Activated naive CD8-positive, alpha-beta T cell treated with anti-CD3 and anti-CD28 coated beads, Interleukin-2, amount 50 U/mL, for 24 hours (primary cell): Measurements from ENCODE around the gene KRTAP2-3.
A peak's percentile ranks its signal among the peaks of the same experiment; 100 is the strongest.
"Not testable (repeated sequence)": the region's sequence is repeated elsewhere in the genome, so short reads cannot be mapped to it uniquely, and the experiment has no call there.

Source experiments
- ATAC-seq: fragments of 150-1000 bp; cut with Tn5 transposase; one replicate; pipeline ENCODE4 v1.10.0; 2021
- DNase-seq: peaks from one replicate; pipeline ENCODE4 v3.0.0; 2021
- H3K27ac Mint-ChIP-seq: one replicate; pipeline ENCODE4 v1.8.0; 2021; ENCODE audit warnings: mild to moderate bottlenecking, mixed read lengths
- H3K27me3 Mint-ChIP-seq: one replicate; pipeline ENCODE4 v1.8.0; 2021; ENCODE audit warnings: mixed read lengths
- H3K36me3 Mint-ChIP-seq: one replicate; pipeline ENCODE4 v1.8.0; 2021; ENCODE audit warnings: low read depth, mixed read lengths
- H3K4me1 Mint-ChIP-seq: one replicate; pipeline ENCODE4 v1.8.0; 2021; ENCODE audit warnings: mixed read lengths
- H3K4me3 Mint-ChIP-seq: one replicate; pipeline ENCODE4 v1.8.0; 2021; ENCODE audit warnings: mild to moderate bottlenecking, moderate library complexity, mixed read lengths
- H3K9me3 Mint-ChIP-seq: one replicate; pipeline ENCODE4 v1.8.0; 2021; ENCODE audit warnings: mixed read lengths

KRTAP2-3 gene

DNA sequence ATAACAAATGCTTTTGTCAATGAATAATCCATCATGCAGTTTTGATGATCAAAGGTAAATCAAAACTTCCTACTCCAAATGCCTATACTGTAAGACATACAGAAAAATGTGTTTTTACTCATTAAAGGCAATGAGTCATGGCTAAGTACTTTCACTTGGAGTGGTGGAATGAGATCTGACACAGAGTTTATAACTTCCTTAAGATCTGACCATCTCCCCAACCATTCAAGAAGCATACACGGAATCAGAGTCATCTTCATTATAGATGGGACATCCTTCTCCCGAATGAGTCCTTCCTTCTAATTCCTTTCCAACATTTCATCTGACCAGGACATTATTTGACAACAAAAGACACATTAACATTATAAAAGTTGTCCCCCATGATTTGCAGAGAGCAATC, 23.5 kb upstream of the KRTAP2-3 start:
- H3K36me3 Mint-ChIP-seq, H3K27me3 Mint-ChIP-seq, H3K4me1 Mint-ChIP-seq, DNase-seq, ATAC-seq, H3K9me3 Mint-ChIP-seq, H3K27ac Mint-ChIP-seq, H3K4me3 Mint-ChIP-seq: not testable (repeated sequence)

DNA sequence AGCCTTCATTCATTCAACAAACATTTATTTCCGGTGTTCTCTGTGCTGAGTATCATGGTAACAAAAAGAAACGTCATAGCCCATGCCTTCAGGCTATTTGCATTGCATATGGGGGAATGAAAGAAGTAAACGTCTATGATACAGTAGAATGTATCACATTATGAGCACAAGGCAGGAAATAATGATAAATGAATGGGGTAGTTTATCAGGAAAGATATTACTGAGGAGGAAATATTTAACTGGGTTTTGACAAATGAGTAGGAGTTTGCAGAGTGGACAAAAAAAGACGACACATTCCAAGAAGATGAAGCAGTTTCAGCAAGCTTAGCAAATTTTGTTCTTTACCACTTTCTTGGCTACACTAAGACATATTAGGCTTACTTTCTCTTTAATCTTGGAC, 22.7 kb upstream of the KRTAP2-3 start:
- no peaks in the 10 kb centered on the region for H3K9me3 Mint-ChIP-seq
- peaks cover 2% of the 10 kb centered on the region for H3K27me3 Mint-ChIP-seq
- no peak for DNase-seq
- H3K4me3 Mint-ChIP-seq: no peak overlapping the region
- no peaks in the 10 kb centered on the region for H3K4me1 Mint-ChIP-seq
- ATAC-seq: no peak
- H3K27ac Mint-ChIP-seq: no peak overlapping the region
- H3K36me3 Mint-ChIP-seq: no peaks in the 10 kb centered on the region

DNA sequence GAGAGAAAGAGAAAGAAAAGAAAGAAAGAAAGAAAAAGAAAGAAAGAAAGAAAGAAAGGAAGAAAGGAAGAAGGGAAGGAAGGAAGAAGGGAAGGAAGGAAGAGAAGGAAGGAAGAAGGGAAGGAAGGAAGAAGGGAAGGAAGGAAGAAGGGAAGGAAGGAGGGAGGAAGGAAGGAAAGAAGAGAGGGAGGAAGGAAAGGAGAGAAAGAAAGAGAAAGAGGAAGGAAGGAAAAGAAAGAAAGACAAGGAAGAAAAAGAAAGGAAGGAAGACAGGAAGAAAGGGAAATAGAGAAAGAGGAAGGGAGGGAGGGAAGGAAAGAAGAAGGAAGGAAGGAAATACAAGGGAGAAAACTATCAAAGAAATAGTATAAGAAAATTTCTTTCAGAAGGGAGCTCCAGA, 16.9 kb upstream of the KRTAP2-3 start:
- no peaks in the 10 kb centered on the region for H3K36me3 Mint-ChIP-seq
- no peak overlapping the region for H3K27ac Mint-ChIP-seq
- ATAC-seq (no peak), DNase-seq (no peak)
- H3K27me3 Mint-ChIP-seq: peaks cover 23% of the 10 kb centered on the region
- no peak overlapping the region for H3K4me3 Mint-ChIP-seq
- no peaks in the 10 kb centered on the region for H3K9me3 Mint-ChIP-seq
- no peaks in the 10 kb centered on the region for H3K4me1 Mint-ChIP-seq

GRCh38 chr17:41073676-41074075, 13.8 kb upstream of the KRTAP2-3 start:
- no peak for DNase-seq
- Mint-ChIP-seq H3K36me3 (no peaks in the 10 kb centered on the region), H3K27me3 (peaks cover 23% of the 10 kb centered on the region), H3K4me3 (no peak overlapping the region), H3K27ac (no peak overlapping the region), H3K4me1 (no peaks in the 10 kb centered on the region), H3K9me3 (no peaks in the 10 kb centered on the region)
- no peak for ATAC-seq

DNA sequence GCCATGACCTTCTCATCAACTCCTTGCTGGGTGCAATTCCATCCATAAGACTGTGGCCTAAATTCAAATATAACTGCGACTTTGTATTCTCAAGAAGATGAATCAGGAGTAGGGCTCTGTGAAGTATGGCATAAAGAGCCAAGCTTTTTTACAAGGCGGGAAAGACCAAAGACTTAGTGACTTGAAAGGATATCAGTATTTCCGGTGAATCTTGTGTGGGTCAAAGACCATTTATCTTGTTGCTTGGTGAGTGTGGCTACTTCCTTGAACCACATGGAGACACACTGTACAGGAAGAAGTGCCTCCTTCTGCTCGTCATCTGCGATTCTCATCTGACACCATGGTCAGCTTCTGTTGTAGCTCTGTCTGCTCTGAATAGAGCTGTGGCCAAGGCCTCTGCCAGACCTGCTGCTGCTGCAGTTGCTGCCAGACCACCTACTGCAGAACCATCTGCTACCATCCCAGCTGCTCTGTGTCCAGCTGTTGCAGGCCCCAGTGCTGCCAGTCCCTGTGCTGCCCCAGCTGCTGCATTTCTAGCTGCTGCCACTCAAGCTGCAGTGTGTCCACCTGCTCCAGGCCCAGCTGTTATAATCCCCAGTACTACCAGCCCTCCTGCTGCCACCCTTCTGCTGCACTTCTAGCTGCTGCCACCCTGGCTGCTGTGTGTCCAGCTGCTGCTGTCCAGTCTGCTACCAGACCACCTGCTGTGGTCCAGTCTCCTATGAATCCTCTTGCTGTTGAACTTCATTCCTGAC, 11.9 kb upstream of the KRTAP2-3 start:
- Mint-ChIP-seq H3K36me3 (no peaks in the 10 kb centered on the region), H3K27ac (no peak overlapping the region), H3K4me1 (no peaks in the 10 kb centered on the region), H3K27me3 (peaks cover 17% of the 10 kb centered on the region), H3K9me3 (no peaks in the 10 kb centered on the region), H3K4me3 (no peak overlapping the region)
- no peak for DNase-seq
- no peak for ATAC-seq

- Mint-ChIP-seq H3K9me3 (no peaks in the 10 kb centered on the region), H3K4me3 (no peak overlapping the region), H3K27me3 (no peaks in the 10 kb centered on the region), H3K36me3 (no peaks in the 10 kb centered on the region), H3K27ac (no peak overlapping the region), H3K4me1 (no peaks in the 10 kb centered on the region)
- DNase-seq (no peak), ATAC-seq (no peak)
Measured at GRCh38 chr17:41069031-41069430, 9.1 kb upstream of the KRTAP2-3 start.

DNA sequence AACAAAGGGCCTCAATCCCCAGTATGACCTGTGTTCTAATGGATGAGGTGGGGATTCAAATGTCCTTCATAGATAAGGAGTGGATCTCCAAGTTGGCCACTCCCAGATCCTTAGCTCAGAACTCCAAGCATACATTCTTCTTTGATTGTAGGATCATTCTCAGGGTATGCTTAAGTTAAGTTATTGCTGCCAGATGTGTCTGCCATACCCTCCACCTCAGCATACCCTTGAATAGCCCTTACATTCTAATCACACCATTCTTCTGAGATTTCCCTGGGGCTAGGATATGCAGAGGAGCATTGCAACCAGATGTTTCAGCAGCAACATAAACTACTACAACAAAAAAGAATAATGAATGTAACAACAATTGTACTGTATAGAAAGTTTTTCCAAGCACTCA, 7.4 kb upstream of the KRTAP2-3 start:
- H3K27ac Mint-ChIP-seq: no peak overlapping the region
- ATAC-seq: no peak
- H3K36me3 Mint-ChIP-seq: no peaks in the 10 kb centered on the region

GRCh38 chr17:41065829-41066624, 6.1 kb upstream of the KRTAP2-3 start, which contains the start of gene KRTAP2-4:
TSS of gene KRTAP2-4 (minus strand) at chr17:41065879. CDS start at chr17:41065845, 34 bp downstream.
- DNase-seq (no peak), ATAC-seq (peak; percentile 40)
- Mint-ChIP-seq H3K36me3 (no peaks in the 10 kb centered on the region), H3K27ac (no peak within 1 kb of the TSS), H3K4me1 (no peaks in the 10 kb centered on the region), H3K9me3 (no peaks in the 10 kb centered on the region), H3K27me3 (peaks cover 2% of the 10 kb centered on the region), H3K4me3 (no peak within 1 kb of the TSS)

More for the DNA sequence above, 7.4 kb upstream of the KRTAP2-3 start:
- Mint-ChIP-seq H3K4me1 (no peaks in the 10 kb centered on the region), H3K27me3 (no peaks in the 10 kb centered on the region), H3K9me3 (no peaks in the 10 kb centered on the region), H3K4me3 (no peak overlapping the region)
- DNase-seq: no peak

DNA sequence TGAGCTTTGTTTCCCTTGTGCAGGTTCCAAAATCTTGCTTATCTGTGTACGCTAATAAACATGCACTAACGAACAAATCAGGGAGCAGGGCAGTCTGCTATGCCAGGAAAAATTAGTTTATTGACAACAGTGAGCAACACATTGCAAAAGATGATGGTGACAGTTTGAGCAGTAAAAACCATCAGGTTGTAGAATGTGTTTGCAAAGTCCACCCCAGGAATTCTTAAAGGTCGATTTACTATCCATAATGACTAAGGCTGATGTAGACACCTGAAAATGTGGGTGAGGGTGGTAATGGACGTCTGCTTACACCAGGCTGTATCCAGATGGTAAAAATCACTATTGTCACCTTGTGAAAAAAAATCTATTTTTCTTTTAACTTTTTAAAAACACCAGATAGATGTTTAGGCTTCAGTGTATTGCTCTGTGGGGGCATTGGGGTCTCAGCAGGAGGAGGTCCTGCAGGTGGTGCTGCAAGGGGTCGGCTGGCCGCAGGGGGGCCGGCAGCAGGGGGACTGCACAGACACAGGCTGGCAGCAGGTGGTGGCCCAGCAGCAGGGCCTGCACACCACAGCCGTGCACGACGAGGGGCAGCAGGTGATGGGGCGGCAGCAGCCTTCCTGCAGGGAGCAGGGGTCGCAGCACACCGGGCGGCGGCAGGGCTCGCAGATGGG, 5.2 kb upstream of the KRTAP2-3 start:
- not testable (repeated sequence) for H3K27ac Mint-ChIP-seq, H3K36me3 Mint-ChIP-seq, H3K4me1 Mint-ChIP-seq, H3K9me3 Mint-ChIP-seq, ATAC-seq, DNase-seq, H3K4me3 Mint-ChIP-seq, H3K27me3 Mint-ChIP-seq

DNA sequence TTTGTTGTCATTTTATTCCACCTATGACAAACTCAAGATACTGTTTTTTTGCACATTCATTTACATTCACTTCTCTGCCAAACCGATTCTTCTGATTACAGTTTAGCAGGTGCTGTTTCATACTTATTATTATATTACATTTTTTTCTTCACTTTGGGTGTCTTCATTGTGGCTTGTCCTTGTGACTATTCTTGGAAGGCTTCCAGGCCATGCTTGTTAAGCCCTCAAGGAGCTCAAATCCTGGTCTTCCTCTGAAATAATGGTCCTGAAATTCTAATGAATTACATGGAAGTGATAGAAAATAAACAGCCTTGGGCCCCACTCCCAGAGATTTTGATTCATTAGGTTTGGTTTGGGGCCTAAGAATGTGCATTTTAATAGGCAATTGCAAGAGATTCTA, 4.4 kb upstream of the KRTAP2-3 start:
- ATAC-seq (no peak), DNase-seq (no peak)
- peaks cover 14% of the 10 kb centered on the region for H3K27me3 Mint-ChIP-seq
- H3K4me3 Mint-ChIP-seq: no peak overlapping the region
- no peaks in the 10 kb centered on the region for H3K4me1 Mint-ChIP-seq
- H3K9me3 Mint-ChIP-seq: no peaks in the 10 kb centered on the region
- no peaks in the 10 kb centered on the region for H3K36me3 Mint-ChIP-seq
- no peak overlapping the region for H3K27ac Mint-ChIP-seq

GRCh38 chr17:41063449-41063848, 3.5 kb upstream of the KRTAP2-3 start:
- ATAC-seq: no peak

DNA sequence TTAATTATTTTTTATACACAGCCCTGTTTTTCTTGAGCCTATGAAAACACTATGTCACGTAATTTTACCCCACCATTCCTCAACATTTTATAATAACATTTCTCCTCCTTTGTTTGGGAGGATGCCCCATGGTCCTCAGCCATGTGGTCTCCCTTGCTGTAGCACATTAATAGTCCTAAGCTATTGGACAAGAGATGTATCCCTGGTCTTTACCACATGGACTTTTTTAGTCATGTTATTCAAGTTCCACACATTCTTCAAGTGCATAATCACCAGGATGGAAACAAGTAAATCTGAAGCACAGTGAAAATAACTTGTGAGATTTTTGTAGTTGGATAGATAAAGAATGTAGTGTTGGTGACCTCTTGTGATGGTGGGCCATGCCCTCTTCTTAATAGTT, 2.0 kb upstream of the KRTAP2-3 start:
- Mint-ChIP-seq H3K27me3 (peaks cover 30% of the 10 kb centered on the region), H3K4me1 (no peaks in the 10 kb centered on the region), H3K9me3 (no peaks in the 10 kb centered on the region), H3K27ac (no peak overlapping the region), H3K36me3 (no peaks in the 10 kb centered on the region), H3K4me3 (no peak overlapping the region)
- DNase-seq: no peak
- ATAC-seq: no peak

More at GRCh38 chr17:41063449-41063848, 3.5 kb upstream of the KRTAP2-3 start:
- no peak for DNase-seq
- Mint-ChIP-seq H3K27ac (no peak overlapping the region), H3K27me3 (peaks cover 18% of the 10 kb centered on the region), H3K36me3 (no peaks in the 10 kb centered on the region), H3K4me1 (no peaks in the 10 kb centered on the region), H3K4me3 (no peak overlapping the region), H3K9me3 (no peaks in the 10 kb centered on the region)

GRCh38 chr17:41059276-41060051, 450 bp downstream of the KRTAP2-3 start:
- H3K4me3 Mint-ChIP-seq, DNase-seq, ATAC-seq, H3K4me1 Mint-ChIP-seq, H3K36me3 Mint-ChIP-seq, H3K9me3 Mint-ChIP-seq, H3K27ac Mint-ChIP-seq: not testable (repeated sequence)
- peaks cover 33% of the 10 kb centered on the region for H3K27me3 Mint-ChIP-seq

GRCh38 chr17:41058741-41059140, 1.2 kb downstream of the KRTAP2-3 start:
- peaks cover 33% of the 10 kb centered on the region for H3K27me3 Mint-ChIP-seq

More at GRCh38 chr17:41058741-41059140, 1.2 kb downstream of the KRTAP2-3 start:
- DNase-seq (no peak), ATAC-seq (no peak)
- Mint-ChIP-seq H3K4me3 (no peak overlapping the region), H3K36me3 (no peaks in the 10 kb centered on the region), H3K27ac (no peak overlapping the region), H3K9me3 (no peaks in the 10 kb centered on the region), H3K4me1 (no peaks in the 10 kb centered on the region)
